ENCODE data around the gene RMND1.

Gene RMND1

GRCh38 chr6:151445482-151445881, 6.4 kb downstream of the RMND1 start:
- TF ChIP-seq EZH2 (IDR thresholded peaks at IDR 0.05; ENCODE audit: borderline replicate concordance, low read length): no peak
- TF ChIP-seq, protein P1, sequence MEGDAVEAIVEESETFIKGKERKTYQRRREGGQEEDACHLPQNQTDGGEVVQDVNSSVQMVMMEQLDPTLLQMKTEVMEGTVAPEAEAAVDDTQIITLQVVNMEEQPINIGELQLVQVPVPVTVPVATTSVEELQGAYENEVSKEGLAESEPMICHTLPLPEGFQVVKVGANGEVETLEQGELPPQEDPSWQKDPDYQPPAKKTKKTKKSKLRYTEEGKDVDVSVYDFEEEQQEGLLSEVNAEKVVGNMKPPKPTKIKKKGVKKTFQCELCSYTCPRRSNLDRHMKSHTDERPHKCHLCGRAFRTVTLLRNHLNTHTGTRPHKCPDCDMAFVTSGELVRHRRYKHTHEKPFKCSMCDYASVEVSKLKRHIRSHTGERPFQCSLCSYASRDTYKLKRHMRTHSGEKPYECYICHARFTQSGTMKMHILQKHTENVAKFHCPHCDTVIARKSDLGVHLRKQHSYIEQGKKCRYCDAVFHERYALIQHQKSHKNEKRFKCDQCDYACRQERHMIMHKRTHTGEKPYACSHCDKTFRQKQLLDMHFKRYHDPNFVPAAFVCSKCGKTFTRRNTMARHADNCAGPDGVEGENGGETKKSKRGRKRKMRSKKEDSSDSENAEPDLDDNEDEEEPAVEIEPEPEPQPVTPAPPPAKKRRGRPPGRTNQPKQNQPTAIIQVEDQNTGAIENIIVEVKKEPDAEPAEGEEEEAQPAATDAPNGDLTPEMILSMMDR (IDR thresholded peaks at IDR 0.05; ENCODE audit: low read length): no peak
- no peak overlapping the region for H3K9ac ChIP-seq (ENCODE audit: low read length)
- no peaks in the 10 kb centered on the region for H3K27me3 ChIP-seq (ENCODE audit: insufficient read depth, low read length)
- no peaks in the 10 kb centered on the region for H4K20me1 ChIP-seq (ENCODE audit: insufficient read depth, low read length)
- H3K9me3 ChIP-seq (ENCODE audit: low read length): no peaks in the 10 kb centered on the region
- H3K9me2 ChIP-seq (ENCODE audit: low read depth, low read length): no peaks in the 10 kb centered on the region
- no peak overlapping the region for H3K4me2 ChIP-seq (ENCODE audit: low read length)
- H3K4me1 ChIP-seq (ENCODE audit: insufficient read depth, low read length, severe bottlenecking): peaks cover 11% of the 10 kb centered on the region
- peaks cover 16% of the 10 kb centered on the region; the same call in 1 of the 2 replicates for H3K36me3 ChIP-seq (ENCODE audit: insufficient read depth, low read length)
- no peak overlapping the region for H3K4me3 ChIP-seq (ENCODE audit: low read depth, low read length, poor library complexity, severe bottlenecking)
- no peak overlapping the region for H2AFZ ChIP-seq (ENCODE audit: low read length)
- H3K27ac ChIP-seq (ENCODE audit: low read depth, low read length, poor library complexity, severe bottlenecking): no peak overlapping the region
- peaks cover 16% of the 10 kb centered on the region for H3K79me2 ChIP-seq (ENCODE audit: insufficient read depth, low read length)
- no peaks in the 10 kb centered on the region; the same call in 1 of the 2 replicates for H3F3A ChIP-seq (ENCODE audit: insufficient read depth, low read length)

DNA sequence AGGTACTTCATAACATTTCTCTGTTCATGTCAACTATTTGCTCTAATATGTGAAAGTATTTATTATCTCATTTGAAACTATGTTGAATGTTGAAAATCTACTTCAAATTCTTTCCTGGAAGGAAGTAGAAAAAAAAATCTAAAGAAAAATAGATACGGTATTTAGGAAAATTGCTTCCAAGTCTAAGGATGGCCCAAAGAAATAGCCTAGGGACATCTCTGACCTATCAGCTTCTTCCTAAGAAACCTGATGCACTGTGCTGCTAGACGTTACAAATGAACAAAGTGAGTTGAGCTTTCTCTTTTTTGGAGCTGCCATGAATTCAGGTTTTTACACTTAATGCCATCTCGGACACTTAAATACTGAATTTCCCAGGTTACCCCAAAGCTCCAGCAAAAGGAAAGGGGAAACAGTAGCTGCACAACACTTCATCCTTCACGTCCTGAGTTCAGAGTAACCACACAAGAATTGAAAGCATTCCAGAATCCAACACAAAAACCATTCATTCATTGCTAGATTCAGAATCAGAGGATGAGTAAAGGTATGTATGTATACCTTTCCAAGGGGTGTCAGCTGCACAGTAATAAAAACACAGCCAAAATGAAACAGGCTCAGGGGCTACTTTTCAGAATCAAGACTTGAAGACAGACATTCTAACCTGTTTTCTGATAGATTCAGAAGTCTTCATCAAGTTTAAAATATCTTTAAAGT, 7.9 kb downstream of the RMND1 start:
- no peak overlapping the region for H3K4me2 ChIP-seq (ENCODE audit: low read length)
- peaks cover 12% of the 10 kb centered on the region for H3K4me1 ChIP-seq (ENCODE audit: insufficient read depth, low read length, severe bottlenecking)
- H4K20me1 ChIP-seq (ENCODE audit: insufficient read depth, low read length): no peaks in the 10 kb centered on the region
- H3K27me3 ChIP-seq (ENCODE audit: insufficient read depth, low read length): no peaks in the 10 kb centered on the region
- H3K9ac ChIP-seq (ENCODE audit: low read length): no peak overlapping the region
- H3K9me3 ChIP-seq (ENCODE audit: low read length): no peaks in the 10 kb centered on the region
- H3K79me2 ChIP-seq (ENCODE audit: insufficient read depth, low read length): peaks cover 20% of the 10 kb centered on the region
- no peak overlapping the region for H2AFZ ChIP-seq (ENCODE audit: low read length)
- H3K27ac ChIP-seq (ENCODE audit: low read depth, low read length, poor library complexity, severe bottlenecking): no peak overlapping the region
- TF ChIP-seq EZH2 (IDR thresholded peaks at IDR 0.05; ENCODE audit: borderline replicate concordance, low read length): no peak
- TF ChIP-seq, protein P1 (IDR thresholded peaks at IDR 0.05; ENCODE audit: low read length): no peak
- no peaks in the 10 kb centered on the region for H3K9me2 ChIP-seq (ENCODE audit: low read depth, low read length)
- H3K36me3 ChIP-seq (ENCODE audit: insufficient read depth, low read length): peaks cover 16% of the 10 kb centered on the region; the same call in 1 of the 2 replicates
- H3F3A ChIP-seq (ENCODE audit: insufficient read depth, low read length): no peaks in the 10 kb centered on the region; the same call in 1 of the 2 replicates
- H3K4me3 ChIP-seq (ENCODE audit: low read depth, low read length, poor library complexity, severe bottlenecking): no peak overlapping the region

- Histone ChIP-seq H3K9ac (ENCODE audit: low read length) (no peak overlapping the region), H3K9me3 (ENCODE audit: low read length) (no peaks in the 10 kb centered on the region), H3K27me3 (ENCODE audit: insufficient read depth, low read length) (no peaks in the 10 kb centered on the region), H3K27ac (ENCODE audit: low read depth, low read length, poor library complexity, severe bottlenecking) (no peak overlapping the region), H3K4me3 (ENCODE audit: low read depth, low read length, poor library complexity, severe bottlenecking) (no peak overlapping the region), H3K9me2 (ENCODE audit: low read depth, low read length) (no peaks in the 10 kb centered on the region), H2AFZ (ENCODE audit: low read length) (no peak overlapping the region), H3K36me3 (ENCODE audit: insufficient read depth, low read length) (peaks cover 17% of the 10 kb centered on the region; the same call in 1 of the 2 replicates), H3K4me2 (ENCODE audit: low read length) (no peak overlapping the region), H3F3A (ENCODE audit: insufficient read depth, low read length) (no peaks in the 10 kb centered on the region; the same call in 1 of the 2 replicates), H4K20me1 (ENCODE audit: insufficient read depth, low read length) (no peaks in the 10 kb centered on the region), H3K79me2 (ENCODE audit: insufficient read depth, low read length) (peaks cover 20% of the 10 kb centered on the region), H3K4me1 (ENCODE audit: insufficient read depth, low read length, severe bottlenecking) (peaks cover 12% of the 10 kb centered on the region)
- no peak for TF ChIP-seq EZH2 (IDR thresholded peaks at IDR 0.05; ENCODE audit: borderline replicate concordance, low read length)
- TF ChIP-seq, protein P1 (IDR thresholded peaks at IDR 0.05; ENCODE audit: low read length): no peak
Measured at GRCh38 chr6:151443454-151443853, 8.5 kb downstream of the RMND1 start.

Measured in OCI-LY1 (cell line).